ENCODE results near the gene TARDBP.
"Not testable (repeated sequence)": the region's sequence is repeated elsewhere in the genome, so short reads cannot be mapped to it uniquely, and the experiment has no call there.

Gene TARDBP

DNA sequence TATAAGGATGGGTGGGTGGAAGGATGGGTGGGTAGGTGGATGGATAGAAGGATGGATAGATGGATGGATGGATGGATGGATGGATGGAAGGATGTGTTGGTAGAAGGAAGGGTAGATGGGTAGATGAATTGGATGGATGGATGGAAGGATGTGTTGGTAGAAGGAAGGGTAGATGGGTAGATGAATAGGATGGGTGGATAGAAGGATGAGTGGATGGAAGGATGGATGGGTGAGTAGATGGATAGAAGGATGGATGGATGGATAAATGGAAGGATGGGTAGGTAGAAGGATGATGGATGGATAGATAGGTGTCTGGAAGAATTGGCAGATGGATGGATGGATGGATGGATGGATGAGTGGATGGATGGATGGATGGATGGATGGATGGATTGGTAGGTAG is 28.6 kb downstream of the TARDBP start:
- in situ Hi-C loops (cut with MboI; ENCODE audit: low sequenced_read_pairs), result no loop called here

DNA sequence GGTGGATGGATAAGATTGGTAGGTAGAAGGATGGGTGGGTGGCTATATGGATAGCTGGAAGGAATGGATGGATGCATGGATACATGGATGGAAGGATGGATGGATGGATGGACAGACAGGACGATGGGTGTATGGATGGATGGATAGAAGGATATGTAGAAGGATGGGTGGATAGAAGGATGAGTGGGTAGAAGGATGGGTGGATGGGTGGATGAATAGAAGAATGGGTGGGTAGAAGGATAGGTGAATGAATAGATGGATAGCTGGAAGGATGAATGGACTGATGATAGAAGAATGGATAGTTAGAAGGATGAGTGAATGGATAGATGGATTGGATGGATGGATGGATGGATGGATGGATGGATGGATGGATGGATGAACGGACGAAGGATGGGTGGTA is 29.6 kb downstream of the TARDBP start:
- in situ Hi-C loops (cut with MboI; ENCODE audit: low sequenced_read_pairs), result no loop called here

DNA sequence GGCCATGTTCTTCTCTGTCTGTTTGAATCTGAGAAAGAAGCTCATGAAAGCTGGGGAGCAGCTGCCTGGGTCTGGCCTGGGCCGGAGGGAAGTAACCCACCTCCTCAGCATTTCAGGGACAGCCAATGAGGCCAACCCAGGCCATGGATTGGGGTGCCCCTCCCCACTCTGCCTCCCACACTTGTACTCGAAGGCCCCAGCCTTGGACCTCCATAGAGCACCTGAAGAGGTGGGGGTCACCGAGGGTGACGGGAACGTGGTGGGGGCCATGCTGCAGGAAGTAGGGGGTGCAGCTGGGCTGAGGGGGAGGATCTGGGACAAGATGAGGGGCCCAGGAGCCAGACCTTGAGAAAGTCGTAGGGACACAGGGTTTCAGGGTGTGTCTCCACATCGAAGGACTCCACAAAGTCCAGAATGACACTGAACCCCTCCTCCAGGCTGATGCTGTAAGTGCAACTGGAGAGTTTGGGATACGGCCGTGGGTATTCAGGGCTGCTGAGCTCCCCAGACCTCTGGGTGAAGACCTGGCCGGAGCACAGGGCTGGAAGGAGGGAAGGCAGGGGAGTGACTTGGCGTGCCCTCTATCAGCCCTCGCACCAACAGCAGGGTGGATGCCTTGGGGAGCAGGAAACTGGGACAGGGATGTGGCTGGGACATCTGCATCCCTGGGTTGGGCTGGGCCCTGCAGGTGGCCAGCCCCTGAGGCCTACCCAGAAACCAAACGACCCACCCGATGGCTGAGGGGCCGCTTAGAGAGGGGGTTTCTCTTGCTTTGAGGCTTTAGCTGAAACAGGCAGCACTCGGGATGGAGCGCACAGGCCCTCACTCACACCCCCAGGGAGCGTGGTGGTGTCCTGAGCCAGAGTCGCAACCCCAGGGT is 30.8 kb downstream of the TARDBP start:
- in situ Hi-C loops (cut with MboI; ENCODE audit: low sequenced_read_pairs), result no loop called here

DNA sequence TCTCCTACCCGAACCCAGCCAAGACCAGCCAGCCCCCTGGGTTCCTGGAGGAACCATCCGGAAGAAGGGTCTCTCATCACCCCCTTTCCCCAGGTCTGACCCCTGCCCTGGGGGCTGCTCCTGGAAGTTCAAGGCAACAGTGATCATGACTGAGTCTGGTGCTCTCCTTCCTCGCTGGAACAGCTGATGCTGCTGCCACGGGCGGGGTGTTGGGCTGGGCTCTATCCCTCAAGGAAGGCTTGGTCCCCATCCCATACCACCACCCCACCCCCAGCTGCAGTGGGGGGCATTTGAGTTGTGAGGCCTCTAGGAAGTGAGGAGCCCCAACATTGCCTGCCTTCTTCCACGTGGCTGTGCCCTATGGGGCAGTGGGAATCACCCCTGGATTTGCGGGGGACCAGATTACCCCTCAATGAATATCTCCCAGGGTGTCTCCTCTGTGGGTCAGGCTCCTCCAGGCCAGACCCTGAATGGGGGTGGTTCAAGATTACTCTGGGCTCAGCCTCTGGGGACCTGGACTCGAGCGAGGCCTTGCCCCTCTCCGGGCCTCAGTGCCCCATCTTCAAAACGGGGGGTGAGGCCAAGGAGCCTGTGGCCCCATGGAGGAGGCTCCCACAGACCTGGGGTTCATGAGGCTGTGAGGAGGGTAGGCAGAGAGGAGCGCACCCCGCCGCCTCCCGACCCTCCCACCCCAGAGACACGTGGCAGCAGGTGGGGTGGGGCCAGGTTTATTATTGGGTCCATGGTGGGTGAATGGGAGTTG is 31.8 kb downstream of the TARDBP start:
- in situ Hi-C loops (cut with MboI; ENCODE audit: low sequenced_read_pairs), result no loop called here

DNA sequence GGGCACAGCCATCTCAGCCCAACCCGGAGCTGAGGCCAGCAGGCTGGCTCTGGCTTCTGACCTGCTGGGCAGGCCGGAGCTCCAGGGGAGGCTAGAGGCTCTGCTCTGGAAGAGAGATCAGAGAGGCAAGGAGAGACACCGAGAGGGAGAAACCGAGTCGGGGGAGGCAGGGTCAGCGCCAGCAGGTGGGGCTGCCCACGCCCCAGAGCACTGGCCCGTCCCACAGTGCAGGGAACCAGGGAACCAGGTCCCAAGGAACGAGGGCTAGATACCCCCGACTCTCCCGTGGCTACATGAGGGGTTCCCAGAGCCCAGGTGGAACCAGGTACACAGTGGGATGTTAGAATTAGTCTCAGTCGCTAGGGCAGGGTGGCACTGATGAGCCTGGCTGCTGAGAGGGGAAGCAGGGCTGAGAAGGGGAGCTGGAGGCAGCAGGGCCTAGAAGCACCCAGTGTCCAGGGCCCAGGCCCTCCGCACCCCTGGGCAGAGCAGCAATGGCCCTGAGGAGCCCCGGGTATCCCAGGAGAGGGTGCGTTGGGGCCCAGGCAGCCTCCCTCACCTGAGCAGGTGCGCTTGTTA is 32.5 kb downstream of the TARDBP start:
- in situ Hi-C loops (cut with MboI; ENCODE audit: low sequenced_read_pairs), result no loop called here

DNA sequence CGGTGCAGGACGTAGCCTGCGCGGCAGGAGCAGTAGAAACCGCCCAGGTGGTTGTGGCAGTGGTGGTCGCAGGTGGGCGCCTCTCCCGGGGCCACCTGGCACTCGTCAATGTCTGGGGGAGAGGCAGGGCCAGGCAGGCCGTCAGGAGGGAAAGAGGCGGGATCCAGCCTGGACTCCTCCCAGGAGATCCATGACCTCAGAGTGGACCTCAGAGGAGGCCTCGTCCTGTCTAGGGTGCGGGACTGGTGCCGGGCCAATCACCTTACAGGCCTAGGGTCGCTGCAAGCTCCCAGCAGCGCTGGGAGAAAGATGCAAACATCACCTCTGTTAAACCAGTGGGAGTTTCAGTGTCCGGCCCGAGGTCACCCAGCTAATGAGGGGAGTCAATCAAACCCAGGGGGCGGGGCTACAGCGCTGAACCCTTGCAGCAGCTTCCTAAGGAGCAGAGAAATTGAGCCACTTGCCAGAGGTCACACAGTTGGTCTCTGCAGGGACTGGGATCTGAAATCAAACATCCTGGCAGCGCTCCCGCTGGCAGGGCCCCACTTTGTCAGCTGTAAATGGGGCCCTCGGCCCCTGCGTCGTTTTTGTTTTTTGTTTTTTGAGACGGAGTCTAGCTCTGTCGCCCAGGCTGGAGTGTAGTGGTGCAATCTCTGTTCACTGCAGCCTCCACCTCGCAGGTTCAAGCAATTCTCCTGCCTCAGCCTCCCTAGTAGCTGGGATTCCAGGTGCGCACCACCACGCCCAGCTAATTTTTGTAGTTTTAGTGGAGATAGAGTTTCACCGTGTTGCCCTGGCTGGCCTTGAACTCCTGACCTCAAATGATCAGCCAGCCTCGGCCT is 33.2 kb downstream of the TARDBP start:
- in situ Hi-C loops (cut with MboI; ENCODE audit: low sequenced_read_pairs), result no loop called here

DNA sequence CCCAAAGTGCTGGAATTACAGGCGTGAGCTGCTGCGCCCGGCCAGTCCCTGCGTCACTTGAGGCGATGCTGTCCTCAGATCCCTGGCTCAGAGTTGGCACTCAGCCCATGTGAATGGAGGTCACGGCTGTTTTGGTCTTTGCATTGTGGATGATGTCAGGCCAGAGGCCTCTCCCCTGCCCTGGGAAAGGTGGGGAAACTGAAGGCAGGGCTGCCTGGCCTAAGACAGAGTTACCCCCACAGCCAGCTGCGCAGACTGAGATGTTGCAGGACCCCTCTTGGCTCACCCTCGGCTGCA is 33.8 kb downstream of the TARDBP start:
- in situ Hi-C loops (cut with MboI; ENCODE audit: low sequenced_read_pairs), result no loop called here

DNA sequence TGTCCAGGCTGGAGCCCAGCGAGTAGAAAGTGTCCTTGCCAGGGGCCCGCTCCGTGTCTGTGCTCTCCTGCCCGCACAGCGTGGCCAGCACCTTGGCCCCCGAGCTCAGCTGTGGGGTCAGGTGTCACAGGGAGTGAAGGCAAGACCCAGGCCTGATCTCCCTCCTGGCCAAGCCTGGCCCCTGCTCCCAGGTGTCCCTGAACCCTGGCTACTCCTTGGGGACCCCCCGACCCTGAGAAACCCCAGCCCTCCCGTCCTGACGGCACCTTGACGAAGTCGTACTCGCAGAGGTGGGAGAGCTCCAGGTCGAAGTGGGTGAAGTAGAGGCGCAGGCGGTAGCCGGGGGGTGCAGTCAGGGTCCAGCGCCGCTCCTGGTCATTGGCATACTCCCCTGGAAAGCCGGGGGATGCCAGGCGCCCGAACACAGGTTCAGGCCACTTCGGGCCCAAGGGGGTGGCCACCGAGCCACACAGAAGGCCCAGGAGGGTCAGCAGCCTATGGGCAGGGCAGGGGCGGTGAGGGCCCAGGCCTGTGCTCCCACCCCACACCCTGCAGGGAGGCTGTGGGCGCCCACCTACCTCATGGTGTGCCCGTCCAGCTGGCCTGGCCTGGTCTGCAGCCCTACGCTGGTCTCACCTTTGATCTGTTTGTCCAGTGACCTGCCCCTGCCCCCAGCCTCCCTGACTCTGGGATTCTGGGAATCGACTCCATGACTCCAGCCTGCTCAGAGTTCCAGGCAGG is 34.3 kb downstream of the TARDBP start, which contains the start of gene MASP2:
Gene MASP2 (minus strand): TSS at position 615 of the 741 bp plus-strand sequence. CDS start 32 bp downstream, at position 583.
- in situ Hi-C loops (cut with MboI; ENCODE audit: low sequenced_read_pairs), result no loop called here

DNA sequence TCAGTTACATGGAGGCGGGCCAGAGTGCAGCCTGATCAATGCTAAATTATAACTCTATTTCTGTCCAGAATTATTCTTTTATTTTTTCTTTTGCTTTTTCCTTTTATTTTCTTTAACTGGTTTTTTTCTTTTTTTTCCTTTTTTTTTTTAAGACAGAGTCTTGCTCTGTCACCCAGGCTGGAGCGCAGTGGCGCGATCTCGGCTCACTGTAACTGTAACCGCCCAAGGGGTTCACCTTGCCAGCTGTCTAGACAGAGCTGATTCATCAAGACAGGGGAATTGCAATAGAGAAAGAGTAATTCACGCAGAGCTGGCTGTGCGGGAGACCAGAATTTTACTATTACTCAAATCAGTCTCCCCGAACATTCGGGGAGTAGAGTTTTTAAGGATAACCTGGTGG is 38.7 kb downstream of the TARDBP start:
- in situ Hi-C loops (cut with MboI; ENCODE audit: low sequenced_read_pairs), result not testable (repeated sequence)

DNA sequence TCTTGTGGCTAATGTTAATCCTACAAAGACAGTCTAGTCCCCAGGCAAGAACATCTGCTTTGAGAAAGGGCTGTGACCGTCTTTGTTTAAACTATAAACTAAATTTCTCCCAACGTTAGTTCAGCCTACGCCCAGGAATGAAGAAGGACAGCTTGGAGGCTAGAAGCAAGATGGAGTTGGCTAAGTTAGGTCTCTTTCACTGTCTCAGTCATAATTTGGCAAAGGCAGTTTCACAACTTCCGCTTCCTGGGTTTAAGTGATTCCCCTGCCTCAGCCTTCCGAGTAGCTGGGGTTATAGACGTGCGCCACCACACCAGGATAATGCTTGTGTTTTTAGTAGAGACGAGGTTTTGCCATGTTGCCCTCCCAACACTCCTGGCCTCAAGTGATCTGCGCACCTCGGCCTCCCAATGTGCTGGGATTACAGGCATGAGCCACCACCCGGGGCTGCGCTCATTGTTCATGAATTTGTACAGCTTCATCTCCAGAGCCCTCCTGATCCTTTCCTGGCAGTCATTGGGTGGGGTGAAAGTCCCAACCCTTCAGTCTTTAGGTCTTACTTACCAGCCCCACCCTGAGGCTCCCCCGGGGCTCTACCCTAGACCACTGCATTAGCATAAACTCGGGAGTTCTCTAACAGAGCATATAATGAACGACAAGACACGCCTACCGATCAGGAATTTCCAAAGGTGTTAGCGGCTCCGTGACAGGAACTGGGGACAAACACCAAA is 39.5 kb downstream of the TARDBP start:
- in situ Hi-C loops (cut with MboI; ENCODE audit: low sequenced_read_pairs), result no loop called here

DNA sequence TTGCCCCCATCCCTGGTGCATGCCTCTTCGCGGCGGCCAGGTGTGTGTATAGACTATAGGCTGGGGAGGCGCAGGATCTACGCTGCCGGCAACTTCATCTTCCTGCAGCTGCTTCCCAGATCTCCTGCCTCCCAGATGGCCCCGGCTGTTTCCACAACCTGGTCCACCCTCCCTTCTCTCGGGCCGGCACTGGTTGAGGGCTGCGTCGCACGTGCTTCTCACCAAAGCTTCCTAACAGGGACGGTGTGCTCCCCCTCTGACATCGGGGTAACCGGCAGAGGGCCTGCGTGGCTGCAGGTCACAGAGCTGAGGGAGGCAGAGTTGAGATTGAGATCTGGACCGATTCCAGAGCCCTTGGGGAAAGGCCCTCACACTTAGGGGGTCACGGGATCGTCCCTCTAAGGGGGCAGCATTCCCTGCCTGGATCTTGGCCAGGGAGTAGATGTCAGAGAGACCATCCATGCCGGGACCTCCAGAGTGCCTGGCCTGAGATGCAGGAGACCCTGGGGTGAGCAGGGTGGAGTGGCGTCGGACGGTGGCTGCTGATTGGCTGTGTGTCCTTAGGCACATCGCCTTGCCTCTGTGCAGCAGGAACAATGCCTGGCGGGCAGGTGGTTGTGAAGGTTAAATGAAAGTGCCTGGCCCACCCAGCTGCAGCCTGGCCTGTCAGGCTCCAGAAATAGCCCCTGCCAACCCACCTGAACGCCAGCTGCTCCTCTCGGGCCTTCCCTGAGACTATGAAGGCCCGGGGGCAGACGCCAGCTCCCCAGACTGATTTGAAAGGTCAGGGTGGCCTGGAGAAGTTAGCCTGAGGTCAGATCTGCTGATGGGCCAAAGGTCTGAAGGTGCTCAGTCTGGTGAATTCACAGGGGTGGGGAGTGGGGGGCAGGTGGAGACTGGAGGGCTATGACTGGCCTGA is 40.6 kb downstream of the TARDBP start:
- in situ Hi-C loops (cut with MboI; ENCODE audit: low sequenced_read_pairs), result no loop called here

DNA sequence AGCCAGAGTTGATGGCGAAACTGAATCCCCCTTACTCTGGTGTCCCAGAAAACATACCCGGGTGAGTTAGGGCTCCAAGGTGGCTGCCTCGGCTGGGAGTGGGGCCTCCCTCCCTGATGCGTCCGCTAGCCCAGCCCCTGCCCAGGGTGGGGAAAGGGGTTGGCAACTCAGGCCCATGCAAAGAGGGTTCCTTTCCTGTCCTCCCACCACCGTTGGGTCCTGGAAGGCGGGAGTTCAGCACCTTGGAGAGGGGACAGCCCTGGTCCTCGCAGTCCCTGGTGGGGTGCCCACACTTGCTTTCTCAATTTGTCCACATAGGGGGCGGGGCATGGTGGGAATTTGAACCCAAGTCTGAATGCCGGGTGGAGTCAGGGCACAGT is 41.3 kb downstream of the TARDBP start:
- in situ Hi-C loops (cut with MboI; ENCODE audit: low sequenced_read_pairs), result no loop called here

DNA sequence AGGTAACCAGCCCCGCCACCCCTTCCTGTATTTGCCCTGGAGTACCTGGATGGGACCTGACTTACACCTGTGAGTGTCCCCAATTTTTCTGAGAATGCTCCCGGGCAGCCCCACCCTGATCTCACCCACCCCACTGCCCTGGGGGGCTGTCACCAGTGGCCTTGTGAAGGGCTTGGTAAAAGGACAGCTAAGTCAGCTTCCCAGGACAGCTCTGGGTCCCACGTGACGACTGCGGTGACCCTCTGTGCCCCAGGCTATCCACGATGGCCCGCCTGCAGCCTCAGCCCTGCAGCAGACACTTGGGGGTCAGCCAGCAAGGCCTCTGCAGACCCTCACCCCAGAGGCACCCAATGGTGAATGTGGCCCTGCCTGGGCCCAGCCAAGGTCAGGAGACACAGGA is 41.7 kb downstream of the TARDBP start:
- in situ Hi-C loops (cut with MboI; ENCODE audit: low sequenced_read_pairs), result no loop called here

DNA sequence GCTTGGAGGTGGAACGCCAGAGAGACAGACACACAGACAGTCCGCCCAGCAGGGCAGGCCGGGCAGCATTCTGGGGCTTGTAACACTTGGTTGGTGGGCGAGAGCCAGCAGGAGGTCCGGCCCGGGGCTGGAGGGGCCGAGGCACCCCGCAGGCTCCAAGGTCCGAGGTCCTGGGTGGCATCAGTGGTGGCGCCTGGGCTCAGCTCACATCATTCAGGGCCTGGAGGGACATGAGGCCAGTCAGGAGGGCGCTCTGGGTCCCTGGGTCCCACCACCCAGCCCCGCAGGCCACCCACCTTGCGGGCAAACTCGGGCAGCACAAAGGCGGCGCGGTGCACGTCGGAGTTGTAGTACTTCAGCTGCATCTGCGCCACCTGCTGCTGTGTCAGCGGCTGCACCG is 42.2 kb downstream of the TARDBP start:
- in situ Hi-C loops (cut with MboI; ENCODE audit: low sequenced_read_pairs), result no loop called here

DNA sequence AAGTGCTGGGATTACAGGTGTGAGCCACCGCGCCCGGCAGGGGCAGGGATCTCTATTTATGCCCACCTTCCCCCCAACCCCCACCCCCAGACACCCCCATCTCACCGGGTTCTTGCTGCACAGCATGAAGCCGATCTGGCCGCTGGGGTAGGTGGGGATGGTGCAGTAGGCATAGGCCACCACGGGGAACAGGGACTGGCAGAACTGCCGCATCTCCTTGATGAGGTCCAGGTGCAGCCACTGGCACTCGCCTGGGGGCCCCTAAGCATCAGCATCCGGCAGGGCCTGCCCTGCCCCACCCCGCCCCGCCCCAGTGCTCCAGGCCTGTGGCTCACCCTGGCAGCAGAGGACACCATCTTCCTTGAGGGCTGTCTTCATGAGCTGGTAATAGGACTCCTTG is 43.2 kb downstream of the TARDBP start:
- in situ Hi-C loops (cut with MboI; ENCODE audit: low sequenced_read_pairs), result no loop called here

DNA sequence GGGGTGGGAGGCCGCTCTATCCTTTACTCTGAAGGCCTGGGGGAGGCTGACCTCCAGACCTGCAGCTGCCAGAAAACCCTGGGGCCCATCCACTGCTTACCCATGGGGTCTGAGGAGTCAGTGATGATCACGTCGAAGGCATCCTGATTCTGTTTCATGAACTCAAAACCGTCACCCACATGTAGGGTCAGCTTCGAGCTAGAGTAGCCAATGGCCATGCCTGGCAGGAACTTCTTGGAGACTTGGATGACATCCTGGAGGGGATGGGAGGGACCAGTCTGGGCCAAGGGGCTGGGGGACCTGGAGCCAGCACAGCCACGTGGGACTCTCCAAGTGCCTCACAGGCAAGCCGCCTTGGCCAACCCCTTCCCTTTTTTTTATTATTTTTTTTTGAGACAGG is 44.0 kb downstream of the TARDBP start:
- in situ Hi-C loops (cut with MboI; ENCODE audit: low sequenced_read_pairs), result no loop called here

DNA sequence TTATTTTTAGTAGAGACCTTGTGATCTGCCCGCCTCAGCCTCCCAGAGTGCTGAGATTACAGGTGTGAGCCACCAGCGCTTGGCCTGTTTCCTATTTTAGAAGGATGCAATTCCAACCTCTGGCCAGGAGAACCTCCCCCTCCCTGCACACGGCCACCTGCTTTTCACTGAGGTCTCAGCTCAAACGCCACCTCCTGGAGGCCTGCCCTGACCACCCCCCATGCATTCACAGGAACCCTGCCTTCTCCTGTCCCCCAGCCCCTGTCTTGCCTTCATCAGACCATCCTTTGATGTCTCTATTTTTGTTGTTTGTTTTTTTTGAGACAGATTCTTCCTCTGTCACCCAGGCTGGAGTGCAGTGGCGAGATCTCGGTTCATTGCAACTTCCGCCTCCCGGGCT is 45.0 kb downstream of the TARDBP start:
- in situ Hi-C loops (cut with MboI; ENCODE audit: low sequenced_read_pairs), result no loop called here

DNA sequence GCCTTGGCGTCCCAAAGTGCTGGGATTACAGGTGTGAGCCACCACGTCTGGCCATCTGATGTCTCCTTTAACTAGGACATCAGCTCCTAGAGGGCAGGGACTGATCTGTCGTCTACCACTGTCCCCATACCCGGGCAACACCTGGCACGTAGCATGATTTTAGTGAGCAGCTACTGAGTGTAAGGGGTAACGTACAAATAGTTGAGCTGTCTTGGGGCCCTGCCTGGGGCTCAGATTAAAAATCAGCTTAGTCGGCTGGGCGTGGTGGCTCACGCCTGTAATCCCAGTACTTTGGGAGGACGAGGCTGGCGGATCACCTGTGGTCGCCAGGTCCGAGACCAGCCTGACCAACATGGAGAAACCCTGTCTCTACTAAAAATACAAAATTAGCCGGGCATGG is 45.6 kb downstream of the TARDBP start:
- in situ Hi-C loops (cut with MboI; ENCODE audit: low sequenced_read_pairs), result no loop called here
